Bronchial epithelial cell (primary cell): ENCODE measurements around the gene AOPEP. TPM values are rescaled to one million over a fixed set of nuclear protein-coding genes. Genes with fewer than 3 reads are reported as not detected.

ENCODE experiments used
- DNase-seq: peaks from one replicate; pipeline ENCODE4 v3.0.0-alpha.2; 2010; ENCODE audit warnings: low read depth
- FAIRE-seq: peaks from 2 replicates; lab custom pipeline; 2011; peaks lifted over from hg19 to GRCh38; lab: Jason Lieb, UNC
- H3K27me3 ChIP-seq: 2 replicates; pipeline ENCODE4 v1.5.1; 2011; ENCODE audit warnings: low read length; ENCODE audit not compliant: control insufficient read depth, insufficient read depth
- H3K36me3 ChIP-seq: 2 replicates; pipeline ENCODE4 v1.5.1; 2011; ENCODE audit warnings: low read length; ENCODE audit not compliant: control insufficient read depth, insufficient read depth
- H3K4me3 ChIP-seq: 2 replicates; pipeline ENCODE4 v1.5.1; 2011; ENCODE audit warnings: mild to moderate bottlenecking, low read depth, low read length, control low read depth
- total RNA-seq: library from RNA; depleted of rRNA; stranded (reverse); fragments of >200 nt; gene quantifications from 2 replicates; pipeline ENCODE4 v1.2.1, GENCODE V29; 2014
- TF ChIP-seq, protein P1 (sequence below): IDR thresholded peaks from 2 replicates; pipeline ENCODE4 v1.5.1; 2011; ENCODE audit warnings: mild to moderate bottlenecking, moderate library complexity, low read length, control low read depth, inconsistent platforms; ENCODE audit not compliant: insufficient read depth, severe bottlenecking

AOPEP gene
- total RNA-seq, 1 donor from 2014 or later = 91.1 TPM

DNA sequence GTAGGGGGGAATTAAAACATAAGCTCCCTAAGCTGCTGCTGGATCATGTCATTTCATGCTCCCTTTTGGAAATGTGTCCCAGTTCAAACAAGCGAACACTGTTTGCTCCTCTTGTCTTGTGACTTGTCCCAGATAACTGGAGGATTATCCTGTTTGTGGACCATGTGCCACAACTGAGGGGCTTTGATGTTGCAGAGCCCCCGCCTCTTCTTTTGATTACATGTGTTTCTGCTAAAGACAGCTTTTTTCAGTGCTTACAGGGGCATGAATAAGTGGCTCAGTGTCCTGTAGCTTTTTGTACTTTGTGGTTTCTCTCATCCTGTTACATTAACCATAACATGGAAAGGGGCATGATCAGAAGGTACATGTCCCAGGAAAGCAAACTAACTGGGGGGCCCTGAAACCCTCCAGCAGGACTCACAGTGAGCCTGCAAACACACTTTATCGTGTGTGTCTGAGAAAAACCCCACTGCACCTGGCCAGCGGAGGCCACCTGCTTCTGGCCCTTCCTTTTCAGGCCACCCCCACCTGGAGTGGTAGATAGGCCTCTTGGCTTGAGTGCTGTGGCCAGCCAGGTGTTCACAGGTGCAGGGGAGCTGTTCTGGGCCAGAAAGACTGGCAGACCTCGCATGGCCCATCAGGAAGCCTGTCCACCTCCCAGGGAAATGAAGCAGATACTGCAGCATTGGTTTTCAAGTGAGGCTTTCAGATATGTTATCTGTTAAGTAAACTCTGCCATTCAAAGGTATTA, 305.4 kb downstream of the AOPEP start:
- no peak for FAIRE-seq
- DNase-seq = no peak
- H3K36me3 ChIP-seq = peaks cover 9% of the 10 kb centered on the region
- TF ChIP-seq, protein P1, sequence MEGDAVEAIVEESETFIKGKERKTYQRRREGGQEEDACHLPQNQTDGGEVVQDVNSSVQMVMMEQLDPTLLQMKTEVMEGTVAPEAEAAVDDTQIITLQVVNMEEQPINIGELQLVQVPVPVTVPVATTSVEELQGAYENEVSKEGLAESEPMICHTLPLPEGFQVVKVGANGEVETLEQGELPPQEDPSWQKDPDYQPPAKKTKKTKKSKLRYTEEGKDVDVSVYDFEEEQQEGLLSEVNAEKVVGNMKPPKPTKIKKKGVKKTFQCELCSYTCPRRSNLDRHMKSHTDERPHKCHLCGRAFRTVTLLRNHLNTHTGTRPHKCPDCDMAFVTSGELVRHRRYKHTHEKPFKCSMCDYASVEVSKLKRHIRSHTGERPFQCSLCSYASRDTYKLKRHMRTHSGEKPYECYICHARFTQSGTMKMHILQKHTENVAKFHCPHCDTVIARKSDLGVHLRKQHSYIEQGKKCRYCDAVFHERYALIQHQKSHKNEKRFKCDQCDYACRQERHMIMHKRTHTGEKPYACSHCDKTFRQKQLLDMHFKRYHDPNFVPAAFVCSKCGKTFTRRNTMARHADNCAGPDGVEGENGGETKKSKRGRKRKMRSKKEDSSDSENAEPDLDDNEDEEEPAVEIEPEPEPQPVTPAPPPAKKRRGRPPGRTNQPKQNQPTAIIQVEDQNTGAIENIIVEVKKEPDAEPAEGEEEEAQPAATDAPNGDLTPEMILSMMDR = no peak
- H3K27me3 ChIP-seq = no peaks in the 10 kb centered on the region
- H3K4me3 ChIP-seq = no peak overlapping the region

DNA sequence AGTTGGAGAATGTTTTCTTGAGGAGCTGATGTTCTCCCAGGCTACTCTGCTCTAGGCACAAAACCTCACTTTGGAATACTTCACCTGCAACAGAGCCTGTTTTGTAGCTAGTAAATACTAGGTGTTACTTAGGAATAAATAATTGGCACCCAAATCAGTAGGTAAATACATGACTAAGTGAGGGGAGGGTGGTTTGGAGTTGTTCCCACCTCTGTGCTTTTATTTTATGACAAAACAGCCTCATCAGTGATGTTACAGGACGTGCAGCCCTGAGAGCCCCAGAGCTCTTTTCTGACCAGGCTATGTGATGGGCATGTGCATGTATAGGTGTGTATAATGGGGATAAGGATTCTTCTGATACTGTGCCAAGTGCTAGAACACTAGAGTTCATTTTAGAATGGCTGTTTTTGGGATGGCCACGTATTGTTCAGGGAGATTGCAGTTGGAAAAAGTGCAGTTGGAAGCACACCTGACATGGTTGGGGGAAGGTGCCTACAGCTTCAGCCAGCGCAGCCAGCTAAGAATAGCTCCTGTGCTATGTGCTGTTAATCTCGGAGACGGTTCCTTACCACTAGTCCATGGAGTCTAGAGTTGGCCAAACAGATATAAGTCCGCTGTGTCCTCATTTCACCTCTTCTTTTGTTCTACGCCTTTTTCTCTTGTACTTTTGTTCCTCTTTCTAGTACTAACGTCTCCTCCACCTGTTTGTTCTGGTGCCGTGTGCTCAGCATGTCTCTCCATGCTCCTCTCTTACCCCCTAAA, 306.3 kb downstream of the AOPEP start:
- H3K4me3 ChIP-seq = no peak overlapping the region
- TF ChIP-seq, protein P1 = no peak
- no peak for FAIRE-seq
- H3K36me3 ChIP-seq = peaks cover 10% of the 10 kb centered on the region
- H3K27me3 ChIP-seq = no peaks in the 10 kb centered on the region
- peak; percentile 71 for DNase-seq

DNA sequence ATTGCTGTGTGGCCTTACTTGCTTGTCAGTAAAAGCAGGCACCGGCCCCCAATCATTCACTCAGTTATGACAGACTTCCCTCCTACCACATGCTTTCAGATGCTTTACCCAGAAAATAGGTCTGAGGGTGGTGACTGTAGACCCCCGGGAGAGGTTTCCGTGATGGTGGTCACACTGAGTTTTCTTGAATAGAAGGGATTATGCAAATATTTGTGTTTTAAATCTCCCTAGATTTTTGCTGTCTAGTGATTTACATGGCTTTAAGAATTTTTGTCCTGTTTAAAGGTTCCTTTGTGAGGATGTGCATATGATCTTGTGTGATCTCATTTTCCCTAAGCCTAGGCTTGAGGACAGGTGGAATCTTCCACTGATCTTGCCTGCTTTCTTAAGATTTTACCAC, 309.3 kb downstream of the AOPEP start:
- no peaks in the 10 kb centered on the region for H3K27me3 ChIP-seq
- TF ChIP-seq, protein P1 = no peak
- FAIRE-seq = no peak

DNA sequence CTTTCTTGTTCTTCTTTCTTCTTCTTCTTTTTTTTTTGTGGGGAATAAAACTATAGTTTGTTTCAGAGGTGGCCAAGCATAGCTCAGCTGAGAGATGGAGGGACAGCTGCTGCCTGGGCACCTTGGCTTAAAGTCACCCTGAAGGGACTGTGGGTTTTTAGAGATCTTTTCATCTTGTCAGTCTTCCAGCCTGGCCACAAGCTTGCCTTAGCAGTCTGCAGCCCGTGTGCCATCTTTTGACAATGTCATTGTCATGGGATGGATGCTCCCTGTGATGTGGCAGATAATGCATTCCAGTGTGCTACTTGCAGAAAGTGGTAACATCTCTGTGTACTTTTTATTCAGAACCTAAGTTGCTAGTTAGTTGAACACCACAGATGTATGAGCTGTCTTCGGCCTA, 310.2 kb downstream of the AOPEP start:
- TF ChIP-seq, protein P1 = no peak
- no peak for FAIRE-seq
- Histone ChIP-seq H3K4me3 (no peak overlapping the region), H3K36me3 (peaks cover 5% of the 10 kb centered on the region), H3K27me3 (no peaks in the 10 kb centered on the region)
- no peak for DNase-seq

More for the DNA sequence above, 309.3 kb downstream of the AOPEP start:
- Histone ChIP-seq H3K36me3 (peaks cover 5% of the 10 kb centered on the region), H3K4me3 (no peak overlapping the region)
- DNase-seq = no peak

DNA sequence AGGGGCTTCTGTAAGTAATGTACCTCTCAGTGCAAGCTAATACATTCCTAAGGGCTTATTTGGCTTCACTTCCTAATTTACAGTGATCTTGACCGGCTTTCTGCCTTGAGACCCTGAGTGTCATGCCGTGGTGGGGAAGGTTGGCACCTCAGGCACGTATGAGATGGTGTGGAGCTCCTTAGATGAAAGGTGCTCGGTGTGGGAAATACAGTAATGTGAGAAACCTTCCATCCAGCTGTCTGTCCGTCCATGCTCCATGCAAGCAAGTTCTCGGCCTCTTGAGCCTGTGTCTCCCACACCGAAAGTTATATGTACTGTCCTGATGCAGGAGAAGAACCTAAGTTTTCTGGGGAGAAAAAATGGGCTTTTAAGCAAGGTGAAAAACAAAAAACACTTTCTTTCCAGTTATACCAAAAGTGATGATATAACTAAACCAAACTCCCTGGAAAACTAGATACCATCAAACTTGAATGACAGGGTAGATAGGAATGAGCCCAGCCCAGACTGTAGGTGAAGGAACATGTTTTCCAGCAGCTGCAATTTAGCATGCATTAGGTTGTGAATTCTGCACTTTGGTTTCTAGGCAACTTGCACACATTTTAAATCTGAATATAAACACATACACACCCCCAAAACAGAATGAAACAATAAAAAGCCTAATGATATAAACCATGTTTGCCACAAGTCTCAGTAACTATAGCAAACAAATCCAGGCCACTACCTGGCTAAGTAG, 311.5 kb downstream of the AOPEP start:
- Histone ChIP-seq H3K4me3 (no peak overlapping the region), H3K27me3 (no peaks in the 10 kb centered on the region), H3K36me3 (peaks cover 4% of the 10 kb centered on the region)
- no peak for FAIRE-seq
- peak; percentile 83 for DNase-seq
- TF ChIP-seq, protein P1 = no peak
